HEK293 (cell line): ENCODE measurements around the gene FAM124A.

Source experiments
- CTCF ChIA-PET: fragments of 350-600 bp; formaldehyde crosslinking; extraction: SDS; loops from one replicate; lab custom pipeline; 2021; ENCODE audit warnings: antibody characterized with exemption; lab: Yijun Ruan, JAX
- POLR2A ChIA-PET: fragments of 300-600 bp; formaldehyde crosslinking; extraction: SDS; loops from one replicate; lab custom pipeline; 2020; ENCODE audit warnings: antibody characterized with exemption, inconsistent platforms; lab: Yijun Ruan, JAX
- H3K27ac ChIP-seq: fragments of 200-500 bp; sonication (Bioruptor generic); 2 replicates; pipeline ENCODE4 v1.5.1; 2014; ENCODE audit warnings: low read depth, low read length, control low read depth, inconsistent platforms; ENCODE audit errors: extremely low read depth
- H3K36me3 ChIP-seq, 2 experiments: fragments of 200-500 bp in 1 of 2; sonication (Bioruptor generic) in 1 of 2; 1 replicate in 1 of 2; 2 replicates in 1 of 2; pipeline ENCODE4 v1.5.1; 2014 to 2017; ENCODE audit warnings: inconsistent platforms in 2 of 2, low read length in 2 of 2; ENCODE audit not compliant: control insufficient read depth in 2 of 2, insufficient read depth in 1 of 2
- H3K4me1 ChIP-seq: fragments of 200-500 bp; sonication (Bioruptor generic); 2 replicates; pipeline ENCODE4 v1.5.1; 2014; ENCODE audit warnings: mild to moderate bottlenecking, low read length, inconsistent platforms; ENCODE audit not compliant: control insufficient read depth, insufficient read depth
- H3K4me3 ChIP-seq: 2 replicates; pipeline ENCODE4 v1.5.1; 2011; ENCODE audit warnings: low read depth, mild to moderate bottlenecking, control low read depth, low read length, moderate library complexity
- H3K9me3 ChIP-seq: fragments of 200-500 bp; sonication (Bioruptor generic); 2 replicates; pipeline ENCODE4 v1.5.1; 2014; ENCODE audit warnings: low read depth, low read length, inconsistent platforms; ENCODE audit not compliant: control insufficient read depth, insufficient read depth
- GLIS2 ChIP-seq: fragments of 450-650 bp; formaldehyde crosslinking; IDR thresholded peaks from 2 replicates; pipeline ENCODE4 v1.5.1; 2016; ENCODE audit warnings: missing biosample characterization, missing genetic modification characterization
- SCRT2 ChIP-seq: fragments of 450-650 bp; formaldehyde crosslinking; IDR thresholded peaks from 2 replicates; pipeline ENCODE4 v1.5.1; 2016; ENCODE audit warnings: missing biosample characterization, missing genetic modification characterization
- ZBTB1 ChIP-seq: fragments of 450-650 bp; formaldehyde crosslinking; IDR thresholded peaks from 2 replicates; pipeline ENCODE4 v1.5.1; 2016; ENCODE audit warnings: missing biosample characterization, missing genetic modification characterization
- ZFHX2 ChIP-seq: fragments of 450-650 bp; formaldehyde crosslinking; conservative IDR thresholded peaks from 2 replicates; pipeline ENCODE4 v1.5.1; 2016; ENCODE audit warnings: missing biosample characterization, missing genetic modification characterization
- ZNF514 ChIP-seq: fragments of 450-650 bp; formaldehyde crosslinking; IDR thresholded peaks from 2 replicates; pipeline ENCODE4 v1.5.1; 2016; ENCODE audit warnings: missing biosample characterization, missing genetic modification characterization
- ZNF521 ChIP-seq: fragments of 450-650 bp; formaldehyde crosslinking; IDR thresholded peaks from 2 replicates; pipeline ENCODE4 v1.5.1; 2017; ENCODE audit warnings: missing biosample characterization, mild to moderate bottlenecking, missing genetic modification characterization
- ZNF560 ChIP-seq: fragments of 450-650 bp; formaldehyde crosslinking; IDR thresholded peaks from 2 replicates; pipeline ENCODE4 v1.5.1; 2017; ENCODE audit warnings: missing biosample characterization, missing genetic modification characterization, borderline replicate concordance
- ZNF561 ChIP-seq: fragments of 450-650 bp; IDR thresholded peaks from 2 replicates; pipeline ENCODE4 v1.5.1; 2018; ENCODE audit warnings: missing biosample characterization, missing genetic modification characterization, borderline replicate concordance
- ZNF585B ChIP-seq: fragments of 450-650 bp; formaldehyde crosslinking; IDR thresholded peaks from 2 replicates; pipeline ENCODE4 v1.5.1; 2016; ENCODE audit warnings: missing biosample characterization, missing genetic modification characterization
- ZNF645 ChIP-seq: fragments of 450-650 bp; formaldehyde crosslinking; IDR thresholded peaks from 2 replicates; pipeline ENCODE4; 2016; ENCODE audit warnings: missing biosample characterization, missing genetic modification characterization
- ZNF654 ChIP-seq: fragments of 450-650 bp; formaldehyde crosslinking; IDR thresholded peaks from 2 replicates; pipeline ENCODE4 v1.5.1; 2016; ENCODE audit warnings: low read depth, missing biosample characterization, missing genetic modification characterization
- TF ChIP-seq, protein P1 (sequence below): fragments of 450-650 bp; formaldehyde crosslinking; IDR thresholded peaks from 2 replicates; pipeline ENCODE4 v1.5.1; 2016; ENCODE audit warnings: missing biosample characterization, missing genetic modification characterization
- TF ChIP-seq, protein P2 (sequence below): fragments of 450-650 bp; formaldehyde crosslinking; IDR thresholded peaks from 2 replicates; pipeline ENCODE4 v1.5.1; 2016; ENCODE audit warnings: missing biosample characterization, missing genetic modification characterization
- TF ChIP-seq, protein P3 (sequence below): fragments of 450-650 bp; formaldehyde crosslinking; IDR thresholded peaks from 2 replicates; pipeline ENCODE4 v1.5.1; 2016; ENCODE audit warnings: missing biosample characterization, missing genetic modification characterization

The FAM124A gene

GRCh38 chr13:51270623-51271415 is 48.6 kb downstream of the FAM124A start:
- Histone ChIP-seq H3K9me3 (no peaks in the 10 kb centered on the region), H3K4me1 (no peaks in the 10 kb centered on the region), H3K4me3 (no peak overlapping the region), H3K27ac (no peak overlapping the region), H3K36me3 (no peaks in the 10 kb centered on the region)
- CTCF ChIA-PET, result interaction anchor here (0.6 kb wide), 1 partner anchor 281 kb away, joined by 3 read pairs; no protein-coding TSS in a partner anchor
- TF ChIP-seq, protein P1, sequence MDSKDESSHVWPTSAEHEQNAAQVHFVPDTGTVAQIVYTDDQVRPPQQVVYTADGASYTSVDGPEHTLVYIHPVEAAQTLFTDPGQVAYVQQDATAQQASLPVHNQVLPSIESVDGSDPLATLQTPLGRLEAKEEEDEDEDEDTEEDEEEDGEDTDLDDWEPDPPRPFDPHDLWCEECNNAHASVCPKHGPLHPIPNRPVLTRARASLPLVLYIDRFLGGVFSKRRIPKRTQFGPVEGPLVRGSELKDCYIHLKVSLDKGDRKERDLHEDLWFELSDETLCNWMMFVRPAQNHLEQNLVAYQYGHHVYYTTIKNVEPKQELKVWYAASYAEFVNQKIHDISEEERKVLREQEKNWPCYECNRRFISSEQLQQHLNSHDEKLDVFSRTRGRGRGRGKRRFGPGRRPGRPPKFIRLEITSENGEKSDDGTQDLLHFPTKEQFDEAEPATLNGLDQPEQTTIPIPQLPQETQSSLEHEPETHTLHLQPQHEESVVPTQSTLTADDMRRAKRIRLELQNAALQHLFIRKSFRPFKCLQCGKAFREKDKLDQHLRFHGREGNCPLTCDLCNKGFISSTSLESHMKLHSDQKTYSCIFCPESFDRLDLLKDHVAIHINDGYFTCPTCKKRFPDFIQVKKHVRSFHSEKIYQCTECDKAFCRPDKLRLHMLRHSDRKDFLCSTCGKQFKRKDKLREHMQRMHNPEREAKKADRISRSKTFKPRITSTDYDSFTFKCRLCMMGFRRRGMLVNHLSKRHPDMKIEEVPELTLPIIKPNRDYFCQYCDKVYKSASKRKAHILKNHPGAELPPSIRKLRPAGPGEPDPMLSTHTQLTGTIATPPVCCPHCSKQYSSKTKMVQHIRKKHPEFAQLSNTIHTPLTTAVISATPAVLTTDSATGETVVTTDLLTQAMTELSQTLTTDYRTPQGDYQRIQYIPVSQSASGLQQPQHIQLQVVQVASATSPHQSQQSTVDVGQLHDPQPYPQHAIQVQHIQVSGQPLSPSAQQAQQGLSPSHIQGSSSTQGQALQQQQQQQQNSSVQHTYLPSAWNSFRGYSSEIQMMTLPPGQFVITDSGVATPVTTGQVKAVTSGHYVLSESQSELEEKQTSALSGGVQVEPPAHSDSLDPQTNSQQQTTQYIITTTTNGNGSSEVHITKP (tag by site-specific recombination), result no peak
- no peak for TF ChIP-seq ZNF561
- TF ChIP-seq ZNF521 (tag by site-specific recombination), result no peak
- no peak for TF ChIP-seq ZNF645
- TF ChIP-seq ZNF654 (tag by site-specific recombination), result no peak
- TF ChIP-seq ZNF560, result no peak
- no peak for TF ChIP-seq ZNF514
- no peak for TF ChIP-seq SCRT2
- TF ChIP-seq, protein P2, sequence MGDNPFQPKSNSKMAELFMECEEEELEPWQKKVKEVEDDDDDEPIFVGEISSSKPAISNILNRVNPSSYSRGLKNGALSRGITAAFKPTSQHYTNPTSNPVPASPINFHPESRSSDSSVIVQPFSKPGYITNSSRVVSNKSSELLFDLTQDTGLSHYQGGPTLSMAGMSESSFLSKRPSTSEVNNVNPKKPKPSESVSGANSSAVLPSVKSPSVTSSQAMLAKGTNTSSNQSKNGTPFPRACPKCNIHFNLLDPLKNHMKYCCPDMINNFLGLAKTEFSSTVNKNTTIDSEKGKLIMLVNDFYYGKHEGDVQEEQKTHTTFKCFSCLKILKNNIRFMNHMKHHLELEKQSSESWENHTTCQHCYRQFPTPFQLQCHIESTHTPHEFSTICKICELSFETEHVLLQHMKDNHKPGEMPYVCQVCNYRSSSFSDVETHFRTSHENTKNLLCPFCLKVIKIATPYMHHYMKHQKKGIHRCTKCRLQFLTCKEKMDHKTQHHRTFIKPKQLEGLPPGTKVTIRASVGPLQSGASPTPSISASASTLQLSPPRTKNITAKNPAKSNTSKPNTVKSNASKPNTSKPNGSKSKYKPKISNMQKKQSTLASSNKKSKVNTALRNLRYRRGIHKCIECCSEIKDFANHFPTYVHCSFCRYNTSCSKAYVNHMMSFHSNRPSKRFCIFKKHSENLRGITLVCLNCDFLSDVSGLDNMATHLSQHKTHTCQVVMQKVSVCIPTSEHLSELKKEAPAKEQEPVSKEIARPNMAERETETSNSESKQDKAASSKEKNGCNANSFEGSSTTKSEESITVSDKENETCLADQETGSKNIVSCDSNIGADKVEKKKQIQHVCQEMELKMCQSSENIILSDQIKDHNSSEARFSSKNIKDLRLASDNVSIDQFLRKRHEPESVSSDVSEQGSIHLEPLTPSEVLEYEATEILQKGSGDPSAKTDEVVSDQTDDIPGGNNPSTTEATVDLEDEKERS (tag by site-specific recombination), result no peak
- POLR2A ChIA-PET, result no interaction called here

GRCh38 chr13:51271528-51272085 is 49.4 kb downstream of the FAM124A start:
- Histone ChIP-seq H3K4me3 (no peak overlapping the region), H3K36me3 (no peaks in the 10 kb centered on the region), H3K27ac (no peak overlapping the region), H3K9me3 (no peaks in the 10 kb centered on the region), H3K4me1 (no peaks in the 10 kb centered on the region)
- CTCF ChIA-PET, result no interaction called here
- POLR2A ChIA-PET, result no interaction called here
- TF ChIP-seq ZFHX2 (tag by site-specific recombination) (peak; percentile 17; the same call in 1 of the 2 replicates), ZBTB1 (tag by site-specific recombination) (no peak), GLIS2 (no peak)

DNA sequence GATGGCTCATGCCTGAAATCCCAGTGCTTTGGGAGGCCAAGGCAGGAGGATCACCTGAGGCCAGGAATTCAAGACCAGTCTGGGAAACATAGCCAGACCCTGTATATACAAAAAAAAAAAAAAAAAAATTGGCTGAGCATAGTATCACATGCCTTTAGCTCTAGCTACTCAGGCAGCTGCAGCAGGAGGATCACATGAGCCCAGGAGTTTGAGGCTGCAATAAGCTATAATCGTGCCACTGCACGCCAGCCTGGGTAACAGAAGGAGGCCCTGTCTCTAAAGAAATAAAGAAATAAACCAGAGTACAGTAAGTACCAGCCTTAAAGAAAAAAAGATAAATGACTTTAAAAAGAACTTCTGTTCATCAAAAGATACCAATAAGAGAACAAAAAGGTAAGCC is 52.9 kb downstream of the FAM124A start:
- CTCF ChIA-PET, result interaction anchor here (3.6 kb wide), 1 partner anchor 12 kb away, joined by 15 read pairs; no protein-coding TSS in a partner anchor
- H3K27ac ChIP-seq, result no peak overlapping the region
- POLR2A ChIA-PET, result no interaction called here
- TF ChIP-seq, protein P3, sequence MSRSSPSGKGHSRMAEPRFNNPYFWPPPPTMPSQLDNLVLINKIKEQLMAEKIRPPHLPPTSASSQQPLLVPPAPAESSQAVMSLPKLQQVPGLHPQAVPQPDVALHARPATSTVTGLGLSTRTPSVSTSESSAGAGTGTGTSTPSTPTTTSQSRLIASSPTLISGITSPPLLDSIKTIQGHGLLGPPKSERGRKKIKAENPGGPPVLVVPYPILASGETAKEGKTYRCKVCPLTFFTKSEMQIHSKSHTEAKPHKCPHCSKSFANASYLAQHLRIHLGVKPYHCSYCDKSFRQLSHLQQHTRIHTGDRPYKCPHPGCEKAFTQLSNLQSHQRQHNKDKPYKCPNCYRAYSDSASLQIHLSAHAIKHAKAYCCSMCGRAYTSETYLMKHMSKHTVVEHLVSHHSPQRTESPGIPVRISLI (tag by site-specific recombination), result 0 out of 2 replicates have a peak, but pooled peaks have one; percentile 42
- TF ChIP-seq ZNF585B (tag by site-specific recombination), result no peak
- TF ChIP-seq, all 188 proteins: peak for 1
- H3K4me1 ChIP-seq, result no peaks in the 10 kb centered on the region
- no peak overlapping the region for H3K4me3 ChIP-seq
- no peaks in the 10 kb centered on the region for H3K36me3 ChIP-seq
- no peaks in the 10 kb centered on the region for H3K9me3 ChIP-seq
